HepG2 (cell line): ENCODE results near the gene ARMH3. TPM values are rescaled to one million over a fixed set of nuclear protein-coding genes. Genes with fewer than 3 reads are reported as not detected.

Source experiments
- ATAC-seq: fragments of 200-7000 bp; cut with Tn5 transposase; 3 replicates; pipeline ENCODE4 v1.9.1; 2020; ENCODE audit warnings: mild to moderate bottlenecking, moderate library complexity
- BruUV-seq: library from RNA; stranded (reverse); fragments of 400-500 nt; replicated peaks from 2 replicates; lab custom pipeline; 2021; lab: Mats Ljungman, UMichigan
- CTCF ChIA-PET: fragments of 300-600 bp; formaldehyde crosslinking; extraction: SDS; loops from one replicate; lab custom pipeline; 2021; ENCODE audit warnings: low total read pairs, inconsistent platforms, low intra/inter-chr PET ratio; lab: Yijun Ruan, JAX
- POLR2A ChIA-PET: fragments of 350-600 bp; sonication (Branson Sonifier 250); formaldehyde crosslinking; loops from one replicate; lab custom pipeline; 2020; ENCODE audit warnings: antibody characterized with exemption, inconsistent platforms; lab: Yijun Ruan, JAX
- DNase-seq: peaks from one replicate; pipeline ENCODE4 v3.0.0-alpha.2; 2015; ENCODE audit warnings: low spot score
- FAIRE-seq: peaks from 3 replicates; lab custom pipeline; 2011; peaks lifted over from hg19 to GRCh38; lab: Jason Lieb, UNC
- H2AFZ ChIP-seq: one replicate; pipeline ENCODE4 v1.6.1; 2011; ENCODE audit warnings: low read length, inconsistent platforms
- H3K27ac ChIP-seq: fragments of 300-600 bp; 3 replicates; pipeline ENCODE4 v1.8.0; 2011; ENCODE audit warnings: mixed run types, mild to moderate bottlenecking, mixed read lengths, low read length, inconsistent platforms; ENCODE audit not compliant: insufficient read depth; ENCODE audit errors: extremely low read length
- H3K27me3 ChIP-seq, 2 experiments: fragments of 200-600 bp in 1 of 2; 2 replicates in 1 of 2; 3 replicates in 1 of 2; pipeline versions ENCODE4 v1.6.0 to v1.8.0; 2011; ENCODE audit warnings: low read length in 2 of 2, mild to moderate bottlenecking in 2 of 2, moderate library complexity in 2 of 2, inconsistent platforms in 1 of 2; ENCODE audit not compliant: insufficient read depth in 2 of 2, control insufficient read depth in 1 of 2
- H3K36me3 ChIP-seq, 2 experiments: fragments of 200-600 bp in 1 of 2; replicated peaks in 1 of 2; 2 replicates in 1 of 2; 3 replicates in 1 of 2; pipeline versions ENCODE4 v1.5.1 to v1.8.0; 2011; ENCODE audit warnings: low read length in 2 of 2, inconsistent platforms in 1 of 2; ENCODE audit not compliant: insufficient read depth in 2 of 2, control insufficient read depth in 1 of 2
- H3K4me1 ChIP-seq: 2 replicates; pipeline ENCODE4 v1.5.1; 2012; ENCODE audit warnings: low read length, inconsistent platforms; ENCODE audit not compliant: insufficient read depth
- H3K4me2 ChIP-seq: 2 replicates; pipeline ENCODE4 v1.6.0; 2011; ENCODE audit warnings: low read depth, low read length, inconsistent platforms
- H3K4me3 ChIP-seq, 3 experiments: fragments of 200-600 bp in 1 of 3; sonication (generic), shearing (Covaris generic) in 1 of 3; replicated peaks in 1 of 3; 2 replicates each; pipeline ENCODE4 v1.5.1; 2011 to 2016; ENCODE audit warnings: low read length in 3 of 3, inconsistent platforms in 2 of 3, low read depth in 2 of 3, mild to moderate bottlenecking in 2 of 3, control low read depth in 1 of 3, mixed read lengths in 1 of 3; ENCODE audit not compliant: insufficient read depth in 1 of 3
- H3K79me2 ChIP-seq: one replicate; pipeline ENCODE4 v1.6.1; 2011; ENCODE audit warnings: low read length, inconsistent platforms; ENCODE audit not compliant: insufficient read depth
- H3K9ac ChIP-seq: 2 replicates; pipeline ENCODE4 v1.6.0; 2011; ENCODE audit warnings: mild to moderate bottlenecking, low read depth, low read length, inconsistent platforms; ENCODE audit not compliant: insufficient read depth
- H3K9me3 ChIP-seq: 2 replicates; pipeline ENCODE4 v1.5.1; 2012; ENCODE audit warnings: mild to moderate bottlenecking, low read length
- H4K20me1 ChIP-seq: 2 replicates; pipeline ENCODE4 v1.6.0; 2011; ENCODE audit warnings: inconsistent platforms, mild to moderate bottlenecking, low read length, moderate library complexity; ENCODE audit not compliant: insufficient read depth
- HNF4G ChIP-seq, 2 experiments: sonication (generic) in 1 of 2; formaldehyde crosslinking in 1 of 2; IDR thresholded peaks; 2 replicates each; pipeline versions ENCODE4 v1.4.0 to v1.6.1; 2011 to 2020; ENCODE audit warnings: borderline replicate concordance in 2 of 2, low read depth in 2 of 2, mild to moderate bottlenecking in 2 of 2, low read length in 1 of 2, missing genetic modification reagents in 1 of 2, moderate library complexity in 1 of 2
- KDM6A ChIP-seq: IDR thresholded peaks from 2 replicates; pipeline ENCODE4 v1.6.1; 2016; ENCODE audit warnings: low read depth
- POLR2AphosphoS2 ChIP-seq: IDR thresholded peaks from 2 replicates; pipeline ENCODE4 v1.6.1; 2011; ENCODE audit warnings: low read depth, low read length, improper control_type of control experiment
- RAD21 ChIP-seq: fragments of 450-650 bp; formaldehyde crosslinking; IDR thresholded peaks from 2 replicates; pipeline ENCODE4 v1.5.0; 2020; ENCODE audit warnings: mild to moderate bottlenecking
- SMC3 ChIP-seq: IDR thresholded peaks from 2 replicates; pipeline ENCODE4 v1.6.1; 2011; ENCODE audit warnings: low read length, improper control_type of control experiment
- STAG1 ChIP-seq: sonication (generic); formaldehyde crosslinking; IDR thresholded peaks from 2 replicates; pipeline ENCODE4 v1.4.0; 2020; ENCODE audit warnings: missing genetic modification reagents
- YEATS2 ChIP-seq: sonication (generic); formaldehyde crosslinking; IDR thresholded peaks from 2 replicates; pipeline ENCODE4 v1.4.0; 2020; ENCODE audit warnings: missing genetic modification reagents, borderline replicate concordance
- ZNF232 ChIP-seq: sonication (generic); formaldehyde crosslinking; IDR thresholded peaks from 2 replicates; pipeline ENCODE4 v1.4.0; 2020; ENCODE audit warnings: missing genetic modification reagents, borderline replicate concordance
- WGBS: methylation state at CpG from one replicate; pipeline ENCODE4 v1.1.6; 2017; ENCODE audit warnings: low lambda C conversion rate; 5-methylcytosine and 5-hydroxymethylcytosine counted together
- in situ Hi-C: cut with HindIII; loops from 2 replicates; pipeline ENCODE4 v1.10.0; 2017; ENCODE audit warnings: low pct_unique_long_range_greater_than_20kb; ENCODE audit not compliant: extremely low pct_ligation_motif_present
- intact Hi-C: fragments of 100-400 bp; cut with micrococcal nuclease; formaldehyde crosslinking; loops from one replicate; pipeline ENCODE4 v1.10.0; 2022; ENCODE audit not compliant: unreplicated experiment
- polyA plus RNA-seq, 8 experiments: library from polyadenylated mRNA; depleted of rRNA in 3 of 8; stranded (reverse) in 7 of 8; unstranded in 1 of 8; fragments of >200 nt; fragmentation: Illumina TruSeq in 4 of 8; extraction: Trizol in 4 of 8; gene quantifications; 2 replicates each; pipeline versions ENCODE4 v1.2.1 to v1.2.3, GENCODE V29; 2011 to 2016; ENCODE audit warnings: low read depth in 4 of 8, missing spikeins in 1 of 8, mixed read lengths in 1 of 8; ENCODE audit not compliant: insufficient read depth in 1 of 8
- total RNA-seq, 5 experiments: library from RNA; depleted of rRNA; stranded (reverse); fragments of >200 nt; fragmentation: Illumina TruSeq; extraction: Trizol; gene quantifications; 2 replicates each; pipeline ENCODE4 v1.2.3, GENCODE V29; 2016; ENCODE audit warnings: low read depth in 1 of 5
- TF ChIP-seq, protein P1 (sequence below): sonication (generic); formaldehyde crosslinking; IDR thresholded peaks from 2 replicates; pipeline ENCODE4 v1.4.0; 2020; ENCODE audit warnings: missing genetic modification reagents
- TF ChIP-seq, protein P2 (sequence below): sonication (generic); formaldehyde crosslinking; IDR thresholded peaks from 2 replicates; pipeline ENCODE4 v1.9.0; 2021; ENCODE audit warnings: missing genetic modification reagents, mild to moderate bottlenecking, borderline replicate concordance
- TF ChIP-seq, protein P3 (sequence below): IDR thresholded peaks from 2 replicates; pipeline ENCODE4 v1.6.1; 2018; ENCODE audit warnings: missing genetic modification reagents, mild to moderate bottlenecking, missing compliant biosample characterization
- TF ChIP-seq, protein P4 (sequence below): sonication (generic); formaldehyde crosslinking; IDR thresholded peaks from 2 replicates; pipeline ENCODE4 v1.5.0; 2020; ENCODE audit warnings: mild to moderate bottlenecking, missing genetic modification reagents, moderate library complexity
- TF ChIP-seq, protein P5 (sequence below): sonication (generic); formaldehyde crosslinking; IDR thresholded peaks from 2 replicates; pipeline ENCODE4 v1.4.0; 2020; ENCODE audit warnings: mild to moderate bottlenecking, missing genetic modification reagents

The ARMH3 gene
- total and polyA plus RNA-seq, 2 of the 13 experiments (the other 11 are each of a cell fraction or from before 2014, with no cell fraction given), result 8.4 to 16.9 TPM

DNA sequence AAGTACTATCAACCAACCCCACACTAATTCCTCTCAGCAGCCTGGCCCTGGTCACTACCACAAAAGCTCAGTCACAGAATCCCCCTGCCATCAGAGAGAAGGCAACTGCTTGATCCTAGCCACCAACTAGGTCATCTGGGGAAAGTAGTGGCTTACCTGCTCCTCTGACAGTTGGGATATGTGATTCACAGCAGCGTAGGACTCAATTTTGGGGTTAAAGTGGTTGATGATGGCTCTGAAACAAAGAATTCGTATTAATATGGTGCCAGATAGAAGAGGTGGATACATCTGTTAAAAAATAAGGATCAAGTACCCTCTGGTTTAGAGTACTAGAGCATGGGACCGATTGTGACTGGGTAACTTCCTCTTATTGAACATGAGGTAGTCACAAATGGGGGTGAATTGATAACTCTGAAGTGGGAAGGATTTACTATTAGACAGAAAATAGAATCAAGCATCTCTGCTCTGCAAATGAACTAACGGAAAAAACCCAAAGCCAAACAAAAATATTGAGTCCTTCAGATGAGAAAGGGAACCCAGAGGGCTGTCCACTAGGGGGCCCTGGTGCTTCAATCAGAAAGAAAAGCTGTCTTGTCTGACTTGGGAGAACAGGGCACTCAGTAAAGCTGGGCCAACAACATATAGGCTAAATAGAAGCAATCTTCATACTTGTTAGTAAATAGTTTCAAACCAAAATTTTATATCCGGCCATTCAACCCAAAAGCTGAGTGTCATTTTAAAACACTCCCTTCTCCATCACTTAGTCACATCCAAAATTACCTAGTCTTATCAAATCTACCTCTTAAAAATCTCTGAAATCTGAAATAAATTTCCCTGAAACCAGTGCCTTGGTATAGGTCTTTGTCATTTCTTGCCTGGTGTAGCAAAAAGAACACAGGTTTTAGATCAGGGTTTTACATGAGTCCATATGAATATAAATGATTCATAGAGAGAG, 166.4 kb downstream of the ARMH3 start:
- no peak overlapping the region for H2AFZ ChIP-seq
- peak; percentile 64 for DNase-seq
- in situ Hi-C loops, result no loop called here
- H3K79me2 ChIP-seq, result no peaks in the 10 kb centered on the region
- intact Hi-C loops, result loop anchor here (1.0 kb wide), 2 partner anchors 120 to 184 kb away; no protein-coding TSS in a partner anchor
- H4K20me1 ChIP-seq, result no peaks in the 10 kb centered on the region; the same call in 1 of the 2 replicates
- WGBS, result 67% methylated on average over 5 of the region's 5 CpGs
- peaks cover 5 to 9% of the 10 kb centered on the region in 2 experiments; a peak in 4 of 5 replicates for H3K36me3 ChIP-seq
- H3K9ac ChIP-seq, result no peak overlapping the region
- FAIRE-seq, result peak; percentile 75
- no TSS peak for BruUV-seq
- H3K4me3 ChIP-seq, result no peak overlapping the region
- ATAC-seq, result peak; percentile 83
- H3K9me3 ChIP-seq, result no peaks in the 10 kb centered on the region
- H3K27me3 ChIP-seq, result no peaks in the 10 kb centered on the region
- peak; percentile 80 for TF ChIP-seq SMC3
- TF ChIP-seq POLR2AphosphoS2, result no peak
- peak; percentile 30; the same call in 1 of the 2 replicates for TF ChIP-seq YEATS2 (CRISPR knock-in tag)
- no peak for TF ChIP-seq ZNF232 (CRISPR knock-in tag)
- TF ChIP-seq, protein P1, sequence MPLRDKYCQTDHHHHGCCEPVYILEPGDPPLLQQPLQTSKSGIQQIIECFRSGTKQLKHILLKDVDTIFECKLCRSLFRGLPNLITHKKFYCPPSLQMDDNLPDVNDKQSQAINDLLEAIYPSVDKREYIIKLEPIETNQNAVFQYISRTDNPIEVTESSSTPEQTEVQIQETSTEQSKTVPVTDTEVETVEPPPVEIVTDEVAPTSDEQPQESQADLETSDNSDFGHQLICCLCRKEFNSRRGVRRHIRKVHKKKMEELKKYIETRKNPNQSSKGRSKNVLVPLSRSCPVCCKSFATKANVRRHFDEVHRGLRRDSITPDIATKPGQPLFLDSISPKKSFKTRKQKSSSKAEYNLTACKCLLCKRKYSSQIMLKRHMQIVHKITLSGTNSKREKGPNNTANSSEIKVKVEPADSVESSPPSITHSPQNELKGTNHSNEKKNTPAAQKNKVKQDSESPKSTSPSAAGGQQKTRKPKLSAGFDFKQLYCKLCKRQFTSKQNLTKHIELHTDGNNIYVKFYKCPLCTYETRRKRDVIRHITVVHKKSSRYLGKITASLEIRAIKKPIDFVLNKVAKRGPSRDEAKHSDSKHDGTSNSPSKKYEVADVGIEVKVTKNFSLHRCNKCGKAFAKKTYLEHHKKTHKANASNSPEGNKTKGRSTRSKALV (CRISPR knock-in tag), result no peak
- TF ChIP-seq HNF4G (IDR thresholded peaks at IDR 0.05; ENCODE audit: borderline replicate concordance, low read depth, low read length), result no peak
- TF ChIP-seq HNF4G (CRISPR knock-in tag; IDR thresholded peaks at IDR 0.05; ENCODE audit: borderline replicate concordance, low read depth), result no peak
- peak; percentile 72 for TF ChIP-seq STAG1 (CRISPR knock-in tag)
- 0 out of 2 replicates have a peak, but pooled peaks have one; percentile 28 for TF ChIP-seq RAD21 (CRISPR knock-in tag)
- TF ChIP-seq, protein P2, sequence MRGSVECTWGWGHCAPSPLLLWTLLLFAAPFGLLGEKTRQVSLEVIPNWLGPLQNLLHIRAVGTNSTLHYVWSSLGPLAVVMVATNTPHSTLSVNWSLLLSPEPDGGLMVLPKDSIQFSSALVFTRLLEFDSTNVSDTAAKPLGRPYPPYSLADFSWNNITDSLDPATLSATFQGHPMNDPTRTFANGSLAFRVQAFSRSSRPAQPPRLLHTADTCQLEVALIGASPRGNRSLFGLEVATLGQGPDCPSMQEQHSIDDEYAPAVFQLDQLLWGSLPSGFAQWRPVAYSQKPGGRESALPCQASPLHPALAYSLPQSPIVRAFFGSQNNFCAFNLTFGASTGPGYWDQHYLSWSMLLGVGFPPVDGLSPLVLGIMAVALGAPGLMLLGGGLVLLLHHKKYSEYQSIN (CRISPR knock-in tag), result no peak
- TF ChIP-seq, protein P3, sequence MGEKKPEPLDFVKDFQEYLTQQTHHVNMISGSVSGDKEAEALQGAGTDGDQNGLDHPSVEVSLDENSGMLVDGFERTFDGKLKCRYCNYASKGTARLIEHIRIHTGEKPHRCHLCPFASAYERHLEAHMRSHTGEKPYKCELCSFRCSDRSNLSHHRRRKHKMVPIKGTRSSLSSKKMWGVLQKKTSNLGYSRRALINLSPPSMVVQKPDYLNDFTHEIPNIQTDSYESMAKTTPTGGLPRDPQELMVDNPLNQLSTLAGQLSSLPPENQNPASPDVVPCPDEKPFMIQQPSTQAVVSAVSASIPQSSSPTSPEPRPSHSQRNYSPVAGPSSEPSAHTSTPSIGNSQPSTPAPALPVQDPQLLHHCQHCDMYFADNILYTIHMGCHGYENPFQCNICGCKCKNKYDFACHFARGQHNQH (CRISPR knock-in tag), result no peak
- no peak for TF ChIP-seq KDM6A
- TF ChIP-seq, protein P4, sequence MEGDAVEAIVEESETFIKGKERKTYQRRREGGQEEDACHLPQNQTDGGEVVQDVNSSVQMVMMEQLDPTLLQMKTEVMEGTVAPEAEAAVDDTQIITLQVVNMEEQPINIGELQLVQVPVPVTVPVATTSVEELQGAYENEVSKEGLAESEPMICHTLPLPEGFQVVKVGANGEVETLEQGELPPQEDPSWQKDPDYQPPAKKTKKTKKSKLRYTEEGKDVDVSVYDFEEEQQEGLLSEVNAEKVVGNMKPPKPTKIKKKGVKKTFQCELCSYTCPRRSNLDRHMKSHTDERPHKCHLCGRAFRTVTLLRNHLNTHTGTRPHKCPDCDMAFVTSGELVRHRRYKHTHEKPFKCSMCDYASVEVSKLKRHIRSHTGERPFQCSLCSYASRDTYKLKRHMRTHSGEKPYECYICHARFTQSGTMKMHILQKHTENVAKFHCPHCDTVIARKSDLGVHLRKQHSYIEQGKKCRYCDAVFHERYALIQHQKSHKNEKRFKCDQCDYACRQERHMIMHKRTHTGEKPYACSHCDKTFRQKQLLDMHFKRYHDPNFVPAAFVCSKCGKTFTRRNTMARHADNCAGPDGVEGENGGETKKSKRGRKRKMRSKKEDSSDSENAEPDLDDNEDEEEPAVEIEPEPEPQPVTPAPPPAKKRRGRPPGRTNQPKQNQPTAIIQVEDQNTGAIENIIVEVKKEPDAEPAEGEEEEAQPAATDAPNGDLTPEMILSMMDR (CRISPR knock-in tag), result peak; percentile 72
- TF ChIP-seq, protein P5, sequence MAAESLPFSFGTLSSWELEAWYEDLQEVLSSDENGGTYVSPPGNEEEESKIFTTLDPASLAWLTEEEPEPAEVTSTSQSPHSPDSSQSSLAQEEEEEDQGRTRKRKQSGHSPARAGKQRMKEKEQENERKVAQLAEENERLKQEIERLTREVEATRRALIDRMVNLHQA (CRISPR knock-in tag), result no peak
- H3K27ac ChIP-seq, result no peak overlapping the region
- POLR2A ChIA-PET, result no interaction called here
- peaks cover 9% of the 10 kb centered on the region for H3K4me1 ChIP-seq
- CTCF ChIA-PET, result interaction anchor here (1.7 kb wide), 1 partner anchor 120 kb away, joined by 30 read pairs; no protein-coding TSS in a partner anchor
- H3K4me2 ChIP-seq, result no peak overlapping the region
